GM21447 (cell line): ENCODE measurements around the gene GDF9.
A peak's percentile ranks its signal among the peaks of the same experiment; 100 is the strongest.

Experiments
- ATAC-seq: cut with Tn5 transposase; IDR thresholded peaks from one replicate; pipeline ENCODE4 v1.9.1; 2021; ENCODE audit not compliant: unreplicated experiment

GDF9 gene

DNA sequence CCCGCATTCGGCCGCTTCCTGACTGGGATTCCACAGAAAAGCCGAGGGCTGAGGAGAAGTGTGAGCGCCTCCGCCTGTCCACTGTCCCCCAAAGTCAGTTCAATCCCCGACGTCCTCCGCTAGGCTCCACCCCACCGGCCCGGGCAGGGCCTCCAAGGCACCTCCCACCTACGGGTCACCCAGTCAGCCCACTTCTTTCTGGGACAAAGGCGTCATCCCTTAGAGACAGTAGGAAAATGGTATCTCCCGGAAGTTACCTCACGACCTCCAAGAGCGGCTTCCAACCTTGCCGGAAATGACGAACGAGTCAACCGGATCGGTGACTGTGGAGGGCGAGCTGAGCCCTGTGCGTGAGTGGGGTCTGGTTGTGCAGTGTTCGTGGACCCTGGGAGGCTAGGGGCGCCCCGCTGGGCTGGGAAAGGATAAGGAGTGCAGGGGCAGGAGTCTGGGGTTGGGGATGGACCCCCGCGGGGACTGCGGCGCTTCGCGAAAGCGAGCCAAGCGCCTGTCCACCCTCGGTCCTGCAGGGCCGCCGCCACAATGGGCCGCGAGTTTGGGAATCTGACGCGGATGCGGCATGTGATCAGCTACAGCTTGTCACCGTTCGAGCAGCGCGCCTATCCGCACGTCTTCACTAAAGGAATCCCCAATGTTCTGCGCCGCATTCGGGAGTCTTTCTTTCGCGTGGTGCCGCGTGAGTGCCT is at the start of gene GDF9, which contains the start of gene UQCRQ:
Gene GDF9, minus strand, starts transcription at position 128 of the 704 bp plus-strand sequence. CDS start 1,936 bp downstream, outside the sequence.
Gene UQCRQ, plus strand, starts transcription at position 301 of the 704 bp plus-strand sequence. Its CDS starts 240 bp downstream, at position 541.
- ATAC-seq: peak; percentile 99

DNA sequence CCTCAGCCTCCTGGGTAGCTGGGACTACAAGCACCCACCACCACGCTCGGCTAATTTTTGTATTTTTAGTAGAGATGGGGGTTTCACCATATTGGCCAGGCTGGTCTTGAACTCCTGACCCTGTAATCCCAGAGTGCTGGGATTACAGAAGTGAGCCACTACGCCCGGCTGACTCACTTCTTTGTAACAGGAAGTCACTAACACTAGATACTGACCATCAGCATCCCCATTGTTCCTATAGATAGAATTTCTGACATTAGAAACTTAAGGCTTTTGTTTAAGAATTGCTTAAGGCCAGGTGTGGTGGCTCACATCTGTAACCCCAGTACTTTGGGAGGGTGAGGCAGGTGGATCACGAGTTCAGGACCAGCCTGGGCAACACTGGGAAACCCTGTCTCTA is 49.4 kb upstream of the GDF9 start:
- no peak for ATAC-seq

DNA sequence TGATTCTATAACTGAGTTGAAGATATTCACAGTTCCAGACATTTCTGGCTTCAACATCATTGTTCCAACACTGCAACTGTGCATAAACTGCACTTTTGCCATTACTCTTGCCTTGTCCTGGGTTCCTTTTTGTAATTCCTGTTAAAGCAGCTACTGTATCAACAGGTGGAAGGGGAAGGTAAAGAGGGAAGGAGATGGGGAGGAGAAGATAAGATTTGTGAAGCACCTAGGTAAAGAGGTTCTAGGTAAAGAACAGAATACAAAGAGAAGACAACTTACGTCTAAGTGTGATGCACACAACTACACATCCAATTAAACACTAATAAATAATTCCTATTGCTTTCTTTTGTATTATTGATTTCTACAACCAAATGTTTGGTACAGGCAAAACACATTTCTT is 43.4 kb upstream of the GDF9 start:
- ATAC-seq: no peak

GRCh38 chr5:132907161-132907560 is 40.9 kb upstream of the GDF9 start:
- ATAC-seq: no peak

GRCh38 chr5:132905938-132906337 is 39.7 kb upstream of the GDF9 start:
- ATAC-seq: no peak

DNA sequence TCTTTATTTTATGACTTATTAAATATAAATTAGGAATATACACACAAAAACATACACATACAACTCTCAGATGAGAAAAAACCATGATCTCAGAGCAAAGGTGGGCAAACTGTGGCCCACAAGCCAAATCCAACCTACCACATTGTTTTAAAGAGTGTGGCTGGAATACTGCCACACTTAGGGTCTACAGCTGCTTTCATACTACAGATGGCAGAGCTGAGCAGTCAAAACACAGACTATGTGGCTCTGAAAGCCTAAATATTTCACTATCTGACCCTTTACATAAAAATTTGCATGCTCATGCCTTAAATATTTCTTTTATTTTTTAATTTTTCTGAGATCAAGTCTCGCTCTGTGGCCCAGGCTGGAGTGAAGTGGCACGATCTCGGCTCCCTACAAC is 35.5 kb upstream of the GDF9 start:
- no peak for ATAC-seq

- no peak for ATAC-seq
Observed at GRCh38 chr5:132901036-132901435, 34.8 kb upstream of the GDF9 start.

DNA sequence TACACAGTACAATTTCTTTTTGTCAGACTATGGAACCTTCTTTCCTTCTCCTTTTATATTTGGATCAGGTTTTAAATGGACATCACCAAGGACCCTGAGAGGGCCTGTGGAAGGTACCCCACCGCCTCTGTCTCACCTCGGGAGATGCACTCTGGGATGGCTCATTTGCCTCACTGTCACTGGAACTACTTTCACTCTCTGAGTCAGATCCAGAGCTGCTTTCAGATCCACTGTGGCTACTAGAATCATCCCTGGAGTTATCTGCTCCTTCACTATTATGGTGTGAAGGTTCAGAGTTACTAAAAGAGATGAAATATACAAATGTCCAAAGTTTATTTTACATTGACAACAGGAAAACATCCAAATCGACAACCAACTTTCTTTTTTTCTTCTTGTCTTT is 31.8 kb upstream of the GDF9 start:
- ATAC-seq: no peak

GRCh38 chr5:132896685-132897084 is 30.4 kb upstream of the GDF9 start:
- ATAC-seq: no peak

- ATAC-seq: no peak
Observed at GRCh38 chr5:132895719-132896305, 29.5 kb upstream of the GDF9 start.

- ATAC-seq: no peak
Observed at GRCh38 chr5:132890817-132891216, 24.5 kb upstream of the GDF9 start.

- no peak for ATAC-seq
Observed at GRCh38 chr5:132889501-132889900, 23.2 kb upstream of the GDF9 start.

GRCh38 chr5:132887283-132887682 is 21.0 kb upstream of the GDF9 start:
- ATAC-seq: no peak

- ATAC-seq: no peak
Observed at GRCh38 chr5:132886064-132886823, 20.0 kb upstream of the GDF9 start.

DNA sequence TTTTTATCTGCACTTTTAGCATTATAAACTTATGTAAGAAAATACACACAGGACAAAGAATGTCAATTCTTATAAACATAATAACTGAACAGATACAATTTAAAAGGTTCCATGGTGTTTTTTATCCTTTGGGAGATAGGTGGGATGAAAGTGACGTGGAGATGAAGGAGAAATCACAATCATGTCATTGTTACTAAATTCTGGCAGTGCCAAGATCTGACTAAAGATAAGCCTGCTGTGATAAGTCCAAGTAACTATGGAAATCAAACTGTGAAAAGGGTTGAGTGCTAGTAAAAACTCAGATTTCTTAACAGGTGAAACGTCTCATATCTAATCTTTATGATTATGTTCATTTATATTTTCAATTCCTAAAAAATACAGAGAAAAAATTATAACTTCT is 18.3 kb upstream of the GDF9 start:
- no peak for ATAC-seq

DNA sequence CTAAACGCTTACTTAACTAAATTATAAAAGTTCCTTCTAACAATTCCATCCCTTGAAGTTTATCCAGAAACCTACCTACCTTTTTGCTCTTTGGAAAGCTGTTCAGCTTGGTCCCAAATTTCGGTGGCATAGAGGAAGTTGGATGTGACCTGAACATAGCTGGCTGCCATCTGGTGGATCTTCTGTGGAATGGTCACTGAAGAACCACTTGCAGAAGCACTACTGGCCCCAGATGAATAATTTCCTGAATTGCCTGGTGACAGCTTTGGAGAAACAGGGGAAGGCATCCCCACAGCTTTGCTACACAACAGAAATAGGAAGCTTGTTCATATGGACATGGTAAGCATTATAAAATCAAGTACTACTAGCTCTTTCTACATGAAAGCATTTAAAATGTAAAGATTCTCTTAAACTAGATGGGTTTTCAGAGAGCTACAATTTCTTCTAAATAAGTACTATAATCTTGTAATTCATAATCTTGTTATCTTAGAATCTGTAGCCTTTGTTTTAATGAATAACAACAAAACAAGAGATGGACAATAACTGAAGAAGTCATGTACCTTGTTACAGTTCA is 17.1 kb upstream of the GDF9 start:
- no peak for ATAC-seq

GRCh38 chr5:132877938-132878337 is 11.7 kb upstream of the GDF9 start:
- no peak for ATAC-seq

DNA sequence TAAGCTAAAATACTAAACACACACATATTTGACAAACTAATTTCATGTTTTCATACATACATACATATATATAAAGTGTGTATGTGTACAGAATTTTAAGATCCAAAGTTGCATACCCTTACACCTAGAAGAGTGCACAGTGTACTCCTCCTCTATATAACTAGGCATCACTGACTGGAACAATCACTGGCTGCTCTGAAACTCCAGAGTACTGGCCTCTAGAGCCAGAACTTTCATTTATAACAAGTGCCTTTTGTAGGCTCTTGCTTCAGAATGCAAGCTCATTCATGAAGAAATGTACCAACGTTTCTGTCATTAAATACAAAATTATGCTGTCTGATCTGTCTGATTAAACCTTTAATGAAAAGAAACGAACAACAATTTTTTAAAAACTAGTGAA is 11.2 kb upstream of the GDF9 start:
- ATAC-seq: no peak

DNA sequence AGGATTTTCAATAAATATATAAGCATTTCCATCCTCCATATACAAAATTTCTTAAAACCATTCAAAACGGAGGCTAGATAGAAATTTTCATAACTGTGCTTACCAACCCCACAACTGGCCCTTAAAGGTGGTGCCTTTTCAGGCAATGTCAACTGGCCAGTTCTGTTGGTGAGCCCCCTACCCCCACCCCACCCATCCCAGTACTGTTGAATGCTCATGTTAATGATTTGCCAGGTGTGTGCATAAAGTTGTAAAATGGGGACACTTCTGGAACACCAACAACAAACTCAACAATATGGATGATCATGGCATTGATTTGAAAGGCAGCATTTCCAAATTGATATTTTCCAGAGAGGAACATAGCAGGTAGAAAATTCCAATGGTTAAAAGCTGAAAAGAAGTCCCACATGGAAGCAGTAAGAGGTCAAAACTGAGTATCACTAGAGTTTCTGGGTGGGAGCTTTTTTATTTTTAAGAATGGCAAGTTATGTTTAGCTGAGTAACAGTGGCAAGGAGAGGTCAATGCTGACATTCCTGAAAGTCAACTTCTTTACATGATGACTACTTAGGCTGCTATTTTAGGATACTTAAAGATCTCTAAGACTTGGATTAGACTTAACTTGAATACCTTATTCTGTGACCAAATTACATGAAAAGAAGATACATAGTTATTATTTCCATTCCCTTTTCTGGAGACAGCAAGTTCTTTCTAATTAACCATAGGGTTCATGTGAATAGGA is 9.9 kb upstream of the GDF9 start:
- ATAC-seq: no peak

GRCh38 chr5:132873930-132874271 is 7.6 kb upstream of the GDF9 start:
- ATAC-seq: no peak
